Stimulated activated CD8-positive, alpha-beta memory T cell treated with anti-CD3 and anti-CD28 coated beads, Interleukin-12 subunit alpha, Interleukin-12 subunit beta, amount 100 ng/mL, for 24 hours (primary cell): ENCODE results near the gene SLF1.
"Not testable (repeated sequence)": the region's sequence is repeated elsewhere in the genome, so short reads cannot be mapped to it uniquely, and the experiment has no call there.

ENCODE experiments used
- DNase-seq: peaks from one replicate; pipeline ENCODE4 v3.0.0-alpha.2; 2020; ENCODE audit errors: extremely low read depth

Gene SLF1

GRCh38 chr5:94618493-94619328 is at the start of gene SLF1, which contains the start of gene KIAA0825:
TSS of gene SLF1 (plus strand) at chr5:94618669. CDS start at chr5:94628811, 10,142 bp downstream.
TSS of gene KIAA0825 (minus strand) at chr5:94618604. CDS start at chr5:94537126, 81,478 bp downstream.
- peak; percentile 65 for DNase-seq

DNA sequence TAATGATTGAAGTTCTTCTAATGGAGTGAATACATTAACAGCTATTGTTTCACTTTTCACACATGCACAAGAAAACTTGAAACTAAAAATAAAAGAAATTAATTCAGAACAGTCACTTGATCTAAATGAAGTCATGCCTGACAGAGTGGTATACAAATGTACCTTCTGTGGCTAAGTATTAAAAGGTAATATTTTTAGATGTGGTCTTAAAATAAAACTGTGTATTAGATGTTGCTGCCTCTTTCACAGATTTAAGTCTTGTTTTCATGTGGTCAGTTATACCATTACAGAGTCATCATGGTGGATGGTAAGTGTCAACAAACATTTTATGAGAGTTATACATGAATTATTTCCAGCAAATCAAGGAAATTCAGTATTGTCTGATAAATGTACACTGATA is 47.1 kb upstream of the SLF1 start:
- no peak for DNase-seq

DNA sequence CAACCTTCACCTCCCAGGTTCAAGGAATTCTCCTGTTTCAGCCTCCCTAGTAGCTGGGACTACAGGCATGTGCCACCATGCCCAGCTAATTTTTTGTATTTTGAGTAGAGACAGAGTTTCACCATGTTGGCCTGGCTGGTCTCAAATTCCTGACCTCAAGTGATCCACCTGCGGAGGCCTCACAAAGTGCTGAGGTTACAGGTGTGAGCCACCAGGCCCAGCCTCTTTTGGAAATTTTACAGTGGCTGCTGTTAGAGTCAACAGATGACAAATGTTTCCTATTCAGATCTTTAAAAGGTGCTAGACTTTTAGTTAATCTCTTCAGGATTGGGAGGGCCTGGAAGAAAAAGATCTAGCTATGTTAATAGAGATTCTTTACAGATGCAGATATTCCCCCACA is 45.1 kb upstream of the SLF1 start:
- not testable (repeated sequence) for DNase-seq

DNA sequence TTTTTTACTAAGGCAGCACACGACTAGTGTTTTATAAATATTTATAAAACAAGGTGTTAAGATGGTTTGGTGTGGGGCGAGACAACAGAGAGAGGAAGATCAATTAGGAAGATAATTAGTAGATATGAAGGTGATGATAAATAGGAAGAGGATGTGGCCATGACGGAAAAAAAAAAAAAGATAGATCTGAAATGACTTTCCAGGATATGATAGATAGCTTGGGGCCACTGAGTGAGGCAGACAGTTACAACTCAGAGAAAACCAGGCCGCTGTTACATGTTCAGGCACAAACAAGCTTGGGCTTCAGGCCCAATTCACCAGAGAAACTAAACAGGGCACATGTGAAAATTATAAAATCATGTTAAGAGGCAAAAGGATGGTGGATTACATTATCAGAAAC is 43.3 kb upstream of the SLF1 start:
- DNase-seq: no peak

DNA sequence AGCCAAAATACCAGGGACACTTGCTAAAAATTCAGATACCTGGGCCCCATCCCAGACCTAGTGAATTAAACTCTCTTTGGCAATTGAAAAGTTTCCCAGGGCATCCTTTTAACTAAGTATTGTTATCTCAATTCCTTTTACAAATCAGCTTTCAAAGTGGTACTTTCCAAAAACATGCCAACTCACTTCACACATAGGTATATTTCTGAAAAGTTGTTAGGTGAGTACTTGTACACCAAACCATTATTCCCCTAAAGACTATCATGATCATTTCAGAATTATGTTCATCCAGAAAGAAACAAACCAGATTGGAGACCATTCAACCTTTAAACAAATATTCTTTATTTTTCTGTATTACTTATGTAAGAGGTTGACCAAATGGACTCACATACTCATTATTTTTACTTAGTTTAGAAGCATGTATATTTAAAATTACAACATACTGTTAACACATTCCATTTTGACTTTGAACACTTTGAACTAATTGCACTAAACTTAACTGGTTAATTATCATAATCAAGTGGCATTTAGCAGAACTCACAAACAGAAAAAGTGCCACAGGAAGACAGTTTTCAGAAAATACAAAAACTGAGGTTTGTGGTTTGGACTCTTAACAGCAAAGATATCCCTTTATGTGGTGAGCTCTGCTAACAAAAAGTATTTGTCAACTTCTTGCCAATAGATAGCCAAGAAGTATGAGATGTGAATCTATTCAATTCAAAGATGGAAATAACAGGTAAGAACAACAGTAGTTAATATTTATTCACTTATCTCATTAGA is 40.8 kb upstream of the SLF1 start:
- DNase-seq: no peak

DNA sequence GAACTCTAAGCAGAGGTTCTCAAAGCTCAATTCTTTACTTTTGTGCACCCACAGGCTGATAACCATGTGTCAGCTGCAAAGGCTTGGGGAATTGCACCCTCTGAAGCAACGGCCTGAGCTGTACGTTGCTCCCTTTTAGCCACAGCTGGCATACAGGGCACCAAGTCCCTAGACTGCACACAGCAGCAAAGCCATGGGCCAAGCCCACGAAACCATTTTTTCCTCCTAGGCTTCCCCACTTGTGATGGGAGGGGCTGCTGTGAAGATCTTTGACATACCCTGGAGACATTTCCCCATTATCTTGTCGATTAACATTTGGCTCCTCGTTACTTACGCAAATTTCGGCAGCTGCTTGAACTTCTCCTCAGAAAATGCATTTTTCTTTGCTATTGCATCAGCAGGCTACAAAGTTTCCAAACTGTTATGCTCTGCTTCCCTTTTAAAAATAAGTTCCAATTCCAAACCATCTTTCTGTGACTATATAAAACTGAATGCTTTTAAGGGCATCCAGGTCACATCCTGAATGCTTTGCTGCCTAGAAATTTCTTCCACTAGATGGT is 23.1 kb upstream of the SLF1 start:
- DNase-seq: no peak

GRCh38 chr5:94613583-94613982 is 4.9 kb upstream of the SLF1 start:
- no peak for DNase-seq

DNA sequence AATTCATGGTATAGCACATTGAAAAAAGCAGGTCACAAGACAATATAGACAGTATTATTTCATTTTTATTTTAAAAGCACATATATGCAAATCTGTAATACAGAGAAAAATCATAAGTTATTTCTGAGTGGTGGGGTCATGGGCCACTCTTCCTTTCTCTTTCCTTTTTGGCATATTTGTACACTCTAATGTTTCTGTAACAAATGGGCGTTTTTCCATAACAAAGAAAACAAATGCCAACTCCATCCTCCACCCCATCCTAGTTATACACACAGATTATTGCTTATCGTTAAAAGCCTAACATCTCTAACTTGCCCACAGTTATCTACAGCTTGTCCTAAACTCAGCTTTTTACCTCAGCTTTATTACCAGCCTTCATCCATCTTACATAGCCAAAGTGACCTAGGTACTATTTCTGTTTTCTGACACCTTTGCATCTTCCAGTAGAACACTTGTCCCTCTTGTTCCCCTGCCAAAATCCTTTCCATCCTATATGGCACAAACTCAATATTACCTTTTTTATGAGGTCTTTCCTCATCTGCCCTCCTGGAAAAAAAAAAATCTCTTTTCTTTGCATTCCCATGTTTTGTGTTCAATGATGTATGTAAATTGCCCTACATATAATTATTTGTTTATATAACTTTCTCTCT is 4.2 kb upstream of the SLF1 start:
- DNase-seq: no peak

- no peak for DNase-seq
Observed at GRCh38 chr5:94615862-94616261, 2.6 kb upstream of the SLF1 start.

DNA sequence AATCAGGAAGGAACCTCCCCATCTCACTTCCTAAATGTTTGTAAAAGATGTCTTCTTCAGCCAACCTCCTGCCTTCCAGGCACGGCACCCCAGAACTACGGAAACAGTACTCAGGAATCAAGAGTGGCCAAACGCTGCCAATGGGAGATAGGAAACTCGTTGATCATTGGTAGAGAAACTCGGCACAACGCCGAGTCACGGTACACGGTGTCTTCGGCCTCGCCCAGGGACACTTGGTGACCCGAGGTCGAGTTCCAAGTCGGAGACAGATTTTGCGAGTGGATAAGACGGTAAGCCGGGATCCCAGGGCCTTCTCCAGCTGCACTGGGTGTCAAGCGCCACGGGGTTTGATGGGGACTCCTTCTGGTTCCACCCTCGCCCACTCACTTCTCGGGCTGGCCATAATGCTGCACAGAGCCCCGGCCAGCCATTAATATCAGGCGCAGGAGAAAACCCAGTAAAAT is 408 bp upstream of the SLF1 start:
- DNase-seq: peak; percentile 1

- no peak for DNase-seq
Observed at GRCh38 chr5:94620256-94620655, 1.8 kb downstream of the SLF1 start.

GRCh38 chr5:94621763-94622162 is 3.3 kb downstream of the SLF1 start:
- DNase-seq: no peak

GRCh38 chr5:94623011-94623410 is 4.5 kb downstream of the SLF1 start:
- DNase-seq: no peak

DNA sequence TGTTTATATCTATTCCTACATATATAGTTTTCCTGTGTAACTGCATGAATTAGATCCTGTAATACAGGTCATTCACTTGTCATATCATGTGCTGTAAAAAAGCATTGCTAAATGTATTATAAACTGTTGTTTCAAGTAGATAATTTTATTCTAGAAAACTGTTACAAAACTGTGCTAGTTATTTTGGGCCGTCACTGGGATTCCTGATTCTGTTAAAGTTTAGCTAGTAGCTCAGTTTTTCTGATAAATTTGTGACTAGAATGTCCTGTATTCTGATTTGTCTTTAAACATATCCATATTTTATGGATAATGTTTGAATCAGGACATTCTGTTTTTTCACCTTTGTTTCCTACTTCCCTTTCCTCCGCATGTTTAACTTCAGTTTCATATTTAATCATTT is 5.4 kb downstream of the SLF1 start:
- no peak for DNase-seq

DNA sequence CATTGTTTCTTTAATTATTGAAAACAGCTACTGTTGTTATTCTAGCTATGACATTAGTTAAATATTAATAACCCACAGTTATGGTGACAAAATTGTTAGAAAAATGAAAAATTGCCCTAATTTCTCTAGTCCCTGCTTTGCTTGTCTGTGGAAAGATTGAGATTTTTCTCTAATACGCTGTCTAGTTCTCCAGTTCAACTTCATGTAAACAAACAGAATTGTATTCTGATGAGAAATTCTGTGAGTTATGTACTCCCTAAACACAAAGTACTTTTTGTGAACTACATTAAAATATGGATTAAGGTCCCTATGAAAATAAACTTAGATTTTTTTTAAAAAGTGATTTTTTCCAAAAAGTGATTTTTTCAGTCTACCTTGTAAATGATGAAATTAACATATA is 8.7 kb downstream of the SLF1 start:
- DNase-seq: no peak

GRCh38 chr5:94632024-94632423 is 13.6 kb downstream of the SLF1 start:
- DNase-seq: no peak

DNA sequence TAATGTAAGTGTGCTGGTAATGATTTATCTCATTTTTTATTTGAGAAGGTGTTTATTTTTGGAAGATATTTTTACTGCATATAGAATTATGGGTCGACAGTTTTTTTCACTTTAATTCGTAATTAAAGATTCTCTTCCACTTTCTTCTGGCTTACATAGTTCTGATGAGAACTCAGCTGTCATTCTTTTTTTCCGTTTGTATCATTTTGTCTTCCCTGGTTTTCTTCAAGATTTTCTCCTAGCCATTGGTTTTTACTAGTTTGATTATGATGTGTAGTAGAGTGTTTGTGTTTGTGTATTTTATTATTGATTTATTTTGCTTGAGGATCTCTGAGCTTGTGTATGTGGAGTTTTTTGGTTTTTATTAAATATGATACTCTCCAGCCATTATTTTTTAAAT is 21.7 kb downstream of the SLF1 start:
- no peak for DNase-seq

- DNase-seq: no peak
Observed at GRCh38 chr5:94645053-94645452, 26.6 kb downstream of the SLF1 start.

- no peak for DNase-seq
Observed at GRCh38 chr5:94646758-94647157, 28.3 kb downstream of the SLF1 start.

DNA sequence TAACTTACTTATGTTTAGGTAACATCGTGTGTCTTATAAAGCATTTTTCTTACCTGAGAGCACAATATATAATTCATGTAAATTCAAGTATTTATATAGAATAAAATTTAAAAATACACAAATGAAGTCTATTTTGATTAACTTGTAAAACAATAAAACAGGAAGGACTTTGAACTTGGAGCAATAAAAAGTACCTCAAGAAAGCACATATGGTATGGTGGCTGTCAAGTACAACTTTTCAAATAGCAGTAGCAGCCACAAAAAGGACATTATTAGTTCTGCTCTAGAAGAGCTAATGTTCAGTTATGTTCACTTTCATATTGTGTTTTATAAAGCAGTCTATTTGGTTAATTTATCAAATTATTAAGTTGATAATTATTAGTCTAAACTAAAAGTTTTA is 31.4 kb downstream of the SLF1 start:
- DNase-seq: no peak

GRCh38 chr5:94658272-94658671 is 39.8 kb downstream of the SLF1 start:
- DNase-seq: no peak

DNA sequence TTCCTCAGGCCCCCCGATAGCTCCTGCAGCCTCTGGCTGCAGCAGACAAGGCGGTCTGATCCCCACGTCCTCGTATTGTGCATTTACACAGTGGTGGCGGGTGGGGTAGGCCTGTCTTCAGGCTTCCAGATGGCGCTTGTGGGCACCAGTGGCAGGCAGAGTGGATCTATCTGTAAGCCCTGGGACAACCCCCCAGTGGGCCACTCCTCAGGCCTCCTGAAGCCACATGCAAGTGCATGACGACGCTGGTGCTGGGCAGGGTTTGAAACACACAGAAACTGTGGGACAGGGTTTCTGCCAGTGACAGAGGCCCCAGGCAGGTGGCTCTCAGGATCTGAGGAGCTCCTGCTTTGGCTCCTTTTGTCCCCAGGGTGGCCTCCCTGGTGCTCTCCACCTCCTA is 42.0 kb downstream of the SLF1 start:
- no peak for DNase-seq
